Measurements from ENCODE around the gene MEF2C.

GRCh38 chr5:88885002-88885401, 2.0 kb upstream of the MEF2C start:
- no peak for TF ChIP-seq EZH2 (IDR thresholded peaks at IDR 0.05)
- no peak for TF ChIP-seq CTCF (IDR thresholded peaks at IDR 0.05)
- TF ChIP-seq EZH2phosphoT487 (IDR thresholded peaks at IDR 0.05), result no peak
